ENCODE data around the gene TRPV6.

TRPV6 gene

GRCh38 chr7:142881586-142882337 lies 3.8 kb downstream of the TRPV6 start:
- DNase-seq = no peak

DNA sequence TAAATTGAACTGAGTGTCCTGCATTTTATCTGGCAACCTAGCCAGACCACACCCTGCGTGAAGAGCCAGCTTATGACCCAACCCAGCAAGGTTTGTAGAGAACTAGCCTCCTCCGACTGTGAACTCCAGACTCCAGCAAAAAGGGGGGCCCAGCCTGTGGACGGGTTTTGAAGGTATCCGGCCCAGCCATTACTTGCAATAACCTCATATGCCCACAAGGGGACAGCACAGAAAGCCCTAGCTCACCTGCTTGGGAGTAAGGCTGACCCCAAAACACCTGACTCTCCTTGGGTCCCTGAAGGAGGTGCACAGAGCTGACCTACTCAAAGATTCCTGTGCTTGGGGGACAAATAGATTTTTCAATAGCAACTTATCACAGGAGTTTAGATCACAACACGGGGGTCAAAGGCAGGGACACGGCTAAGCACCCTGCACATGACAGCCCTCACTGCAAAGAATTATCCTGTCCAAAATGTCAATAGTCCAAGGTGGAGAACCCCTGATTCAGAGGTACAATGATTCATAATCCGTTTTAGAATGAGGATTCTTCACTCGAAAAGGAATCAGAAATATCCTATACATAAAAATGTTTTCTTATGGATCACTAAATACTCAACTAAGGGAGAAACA lies 4.6 kb downstream of the TRPV6 start:
- peak; percentile 51 for DNase-seq

DNA sequence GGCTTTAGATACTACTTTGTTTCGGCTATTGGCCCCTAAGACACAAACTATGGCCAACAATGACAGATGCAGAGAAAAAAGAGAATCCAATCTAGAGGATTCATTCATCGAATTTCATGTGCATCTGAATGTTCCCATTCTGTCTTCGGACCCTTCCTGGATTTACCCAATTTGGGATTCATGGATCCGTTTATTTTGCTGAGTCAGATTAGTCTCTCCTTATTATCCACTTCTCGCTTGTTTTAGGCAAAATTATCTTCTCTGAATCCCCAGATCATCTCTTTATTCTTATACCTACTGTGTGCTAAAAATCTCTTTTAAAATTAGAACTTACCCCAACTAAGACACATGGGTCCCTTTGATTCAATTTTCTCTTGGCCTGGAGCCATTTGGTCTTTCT lies 6.5 kb downstream of the TRPV6 start:
- DNase-seq = no peak

- DNase-seq = no peak
These were observed 7.2 kb downstream of the TRPV6 start for GRCh38 chr7:142878315-142878714.

GRCh38 chr7:142876991-142877910 lies 8.3 kb downstream of the TRPV6 start:
- DNase-seq = no peak

DNA sequence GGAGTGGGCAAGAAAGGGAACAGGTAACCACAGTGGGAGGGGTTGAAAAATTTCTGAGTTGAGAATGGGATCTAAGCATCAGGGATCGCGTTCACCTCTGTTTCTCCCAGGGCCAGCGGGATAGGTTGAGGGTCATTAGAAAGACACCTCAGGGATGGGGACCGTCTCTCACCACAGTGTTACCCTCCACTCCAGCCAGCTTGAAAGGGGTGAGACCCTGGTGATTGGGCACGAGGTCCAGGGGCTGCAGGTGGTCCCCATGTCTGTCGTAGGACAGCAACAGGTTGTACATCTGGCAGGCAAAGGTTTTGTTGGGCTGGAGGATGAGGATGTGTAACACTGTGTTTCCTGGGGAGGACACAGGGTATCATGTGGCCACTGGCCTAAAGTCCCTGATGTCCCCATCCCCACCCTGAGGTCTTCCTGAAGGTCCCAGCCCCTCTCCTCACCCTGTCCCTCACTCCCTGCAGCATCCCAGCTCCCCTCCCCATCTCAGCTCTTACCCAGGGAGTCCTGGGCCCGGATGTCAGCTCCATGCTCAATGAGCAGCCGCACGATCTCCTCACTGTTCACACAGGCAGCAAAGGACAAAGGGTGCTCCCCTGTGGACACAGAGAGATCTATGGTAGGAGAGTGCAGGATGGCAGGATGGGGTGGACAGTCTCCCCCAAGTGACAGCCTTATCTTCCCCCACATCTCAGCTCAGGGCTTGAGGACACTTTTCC lies 9.1 kb downstream of the TRPV6 start:
- DNase-seq = no peak

DNA sequence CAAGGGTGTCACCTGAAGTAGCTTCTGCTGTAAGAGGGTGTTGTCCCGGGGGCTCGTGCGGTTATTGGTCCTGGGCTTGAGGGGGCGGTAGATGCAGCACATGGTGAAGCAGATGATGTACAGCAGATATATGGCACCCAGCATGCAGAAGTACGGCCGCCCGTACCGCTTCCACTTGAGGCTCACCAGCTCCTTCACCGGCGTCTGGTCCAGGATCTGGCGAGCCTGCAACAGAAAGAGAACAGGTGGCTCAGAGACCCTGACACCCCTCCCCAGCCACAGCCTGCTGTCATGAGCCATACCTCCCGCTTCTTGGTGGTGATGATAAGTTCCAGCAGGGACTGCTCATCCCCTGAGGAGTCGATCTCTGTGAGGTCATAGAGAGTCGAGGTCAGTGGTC lies 10.1 kb downstream of the TRPV6 start:
- no peak for DNase-seq

DNA sequence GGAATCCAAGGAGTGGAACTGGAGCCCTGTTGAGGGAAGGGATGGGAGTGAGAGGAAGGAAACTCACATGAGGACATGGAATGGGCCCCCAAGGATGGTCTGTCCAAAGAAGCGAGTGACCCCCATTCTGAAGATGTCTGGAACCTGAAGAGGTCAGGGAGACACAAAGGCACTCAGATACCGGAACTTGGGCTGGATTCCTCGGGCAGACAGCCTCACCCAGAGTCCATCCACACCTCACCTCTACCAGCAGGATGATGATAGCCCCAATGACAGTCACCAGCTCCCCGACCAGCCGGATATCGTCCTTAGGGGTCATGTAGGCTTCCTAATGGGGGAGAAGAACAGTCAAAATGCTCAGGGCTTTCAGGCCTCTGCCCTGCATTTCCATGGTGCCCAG lies 10.7 kb downstream of the TRPV6 start:
- no peak for DNase-seq

DNA sequence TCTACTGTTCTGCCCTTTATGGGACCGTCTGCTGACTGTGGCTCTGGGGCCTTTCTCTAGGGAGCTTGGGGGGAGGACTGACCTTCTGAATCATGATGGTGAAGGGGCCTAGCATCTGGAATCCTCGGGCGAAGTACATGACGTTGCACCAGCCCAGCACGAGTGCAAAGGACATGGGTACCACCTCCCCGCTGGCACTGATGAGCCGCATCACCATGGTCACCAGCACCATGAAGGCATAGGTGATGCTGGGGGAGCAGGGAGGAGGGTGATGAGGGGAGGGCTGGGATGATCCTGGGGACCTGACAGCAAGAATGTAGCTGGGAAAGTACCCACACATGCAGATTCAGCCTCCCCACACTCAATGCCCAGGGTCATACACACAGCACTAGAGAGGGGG lies 11.1 kb downstream of the TRPV6 start:
- no peak for DNase-seq

DNA sequence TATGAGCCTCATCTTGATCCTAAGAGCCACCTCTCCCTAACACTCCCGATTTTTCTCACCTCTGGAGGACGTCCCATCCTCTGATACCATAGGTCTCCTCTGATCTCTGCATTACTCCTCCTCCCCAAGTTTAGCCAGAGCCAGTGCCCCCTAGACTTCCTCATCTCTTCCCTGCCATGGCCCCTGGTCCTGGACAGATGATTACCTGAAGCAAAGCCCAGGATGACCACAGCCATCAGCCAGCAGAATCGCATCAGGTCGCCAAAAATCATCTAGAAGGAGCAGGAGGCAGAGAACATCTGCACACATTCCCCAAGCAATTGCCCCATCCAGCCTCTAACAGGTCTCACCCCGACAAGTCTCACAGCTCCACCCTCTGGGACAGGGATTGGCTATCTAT lies 11.7 kb downstream of the TRPV6 start:
- DNase-seq = no peak

- peak; percentile 71 for DNase-seq
These were observed 12.2 kb downstream of the TRPV6 start for GRCh38 chr7:142873281-142873784.

GRCh38 chr7:142872106-142872675 lies 13.4 kb downstream of the TRPV6 start:
- no peak for DNase-seq

- no peak for DNase-seq
These were observed 14.1 kb downstream of the TRPV6 start for GRCh38 chr7:142871260-142872105.

GRCh38 chr7:142870566-142871259 lies 14.8 kb downstream of the TRPV6 start:
- DNase-seq = no peak

DNA sequence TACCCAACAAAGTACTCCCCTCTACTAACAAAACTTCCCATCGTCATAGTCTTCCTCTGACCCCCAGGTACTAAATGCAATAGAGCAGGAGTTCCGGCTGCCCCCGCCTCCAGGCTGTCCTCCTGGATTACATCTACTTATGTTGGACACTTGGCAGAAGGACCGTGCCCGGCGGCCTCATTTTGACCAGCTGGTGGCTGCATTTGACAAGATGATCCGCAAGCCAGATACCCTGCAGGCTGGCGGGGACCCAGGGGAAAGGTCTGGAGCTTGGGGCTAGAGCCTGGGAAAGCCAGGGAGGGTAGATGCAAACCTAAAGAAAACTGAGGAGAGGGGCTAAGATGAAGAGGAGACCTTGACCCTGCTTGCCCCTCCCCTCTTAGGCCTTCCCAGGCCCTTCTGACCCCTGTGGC lies 15.4 kb downstream of the TRPV6 start:
- no peak for DNase-seq

GRCh38 chr7:142869434-142869833 lies 16.1 kb downstream of the TRPV6 start:
- DNase-seq = no peak

GRCh38 chr7:142868986-142869415 lies 16.5 kb downstream of the TRPV6 start:
- DNase-seq = no peak

DNA sequence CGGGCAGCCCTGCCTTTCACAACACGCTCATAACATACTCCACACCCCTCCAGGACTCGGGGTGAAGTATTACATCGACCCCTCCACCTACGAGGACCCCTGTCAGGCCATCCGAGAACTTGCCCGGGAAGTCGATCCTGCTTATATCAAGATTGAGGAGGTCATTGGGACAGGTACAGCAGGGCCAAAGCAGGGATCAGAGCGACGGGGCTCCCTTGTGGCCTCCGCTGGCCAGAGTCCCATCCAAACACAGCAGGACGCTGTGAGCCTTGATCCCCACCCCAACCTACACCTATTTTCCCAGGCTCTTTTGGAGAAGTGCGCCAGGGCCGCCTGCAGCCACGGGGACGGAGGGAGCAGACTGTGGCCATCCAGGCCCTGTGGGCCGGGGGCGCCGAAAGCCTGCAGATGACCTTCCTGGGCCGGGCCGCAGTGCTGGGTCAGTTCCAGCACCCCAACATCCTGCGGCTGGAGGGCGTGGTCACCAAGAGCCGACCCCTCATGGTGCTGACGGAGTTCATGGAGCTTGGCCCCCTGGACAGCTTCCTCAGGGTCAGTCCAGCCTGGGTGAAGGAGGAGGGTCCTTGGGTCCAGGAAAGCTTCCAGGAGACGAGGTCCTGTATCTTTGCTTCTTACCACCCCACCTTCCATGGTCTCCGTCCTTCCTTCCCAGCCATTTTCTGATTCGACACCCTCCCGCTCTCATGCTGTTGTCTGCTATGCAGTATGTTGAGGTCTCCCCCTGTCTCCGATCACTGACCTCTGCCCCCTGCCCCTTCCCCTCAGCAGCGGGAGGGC lies 17.2 kb downstream of the TRPV6 start:
- no peak for DNase-seq

GRCh38 chr7:142867398-142868187 lies 18.0 kb downstream of the TRPV6 start:
- no peak for DNase-seq
